AG04449 (cell line): ENCODE data around the gene SPPL3.
A peak's percentile ranks its signal among the peaks of the same experiment; 100 is the strongest.

ENCODE experiments used
- CTCF ChIA-PET: fragments of 350-600 bp; formaldehyde crosslinking; extraction: SDS; loops from one replicate; lab custom pipeline; 2021; ENCODE audit warnings: antibody characterized with exemption; lab: Yijun Ruan, JAX
- POLR2A ChIA-PET: fragments of 400-600, 350-600 bp; formaldehyde crosslinking; extraction: SDS; loops from one replicate; lab custom pipeline; 2020; ENCODE audit warnings: antibody characterized with exemption, inconsistent platforms; lab: Yijun Ruan, JAX
- DNase-seq: peaks from one replicate; pipeline ENCODE4 v3.0.0-alpha.2; 2010; ENCODE audit warnings: low read depth, low spot score
- H3K4me3 ChIP-seq: 2 replicates; pipeline ENCODE4 v1.5.1; 2011; ENCODE audit warnings: low read depth, mild to moderate bottlenecking, control low read depth, low read length
- CTCF ChIP-seq: IDR thresholded peaks from one replicate; pipeline ENCODE4 v1.5.1; 2011; ENCODE audit warnings: mild to moderate bottlenecking, moderate library complexity, low read length, control low read depth, inconsistent platforms; ENCODE audit not compliant: insufficient read depth; ENCODE audit errors: missing control alignments

SPPL3 gene

GRCh38 chr12:120720234-120720986 is 183.7 kb downstream of the SPPL3 start:
- DNase-seq = peak; percentile 21
- H3K4me3 ChIP-seq = no peak overlapping the region
- POLR2A ChIA-PET = interaction anchor here (0.6 to 1.8 kb wide), 2 partner anchors 9 to 25 kb away, joined by 4 to 10 read pairs; partner anchors contain the start of gene UNC119B
- CTCF ChIA-PET = interaction anchor here (1.3 to 2.3 kb wide), 5 partner anchors 9 to 418 kb away, joined by 3 to 23 read pairs (median 7); partner anchors contain the start of genes SIRT4 and UNC119B
- TF ChIP-seq CTCF = no peak

- ChIA-PET CTCF (interaction anchor here (1.3 to 2.3 kb wide), 4 partner anchors 9 to 418 kb away, joined by 3 to 23 read pairs (median 8); partner anchors contain the start of genes SIRT4 and UNC119B), POLR2A (interaction anchor here (0.6 to 1.8 kb wide), 2 partner anchors 9 to 236 kb away, joined by 3 to 10 read pairs; partner anchors contain the start of gene UNC119B)
- no peak for DNase-seq
- TF ChIP-seq CTCF = no peak
- no peak overlapping the region for H3K4me3 ChIP-seq
These were observed 184.5 kb downstream of the SPPL3 start for GRCh38 chr12:120719496-120720233.

GRCh38 chr12:120719072-120719471 is 185.1 kb downstream of the SPPL3 start:
- POLR2A ChIA-PET = interaction anchor here (0.6 to 1.8 kb wide), 2 partner anchors 8 to 236 kb away, joined by 3 to 10 read pairs; partner anchors contain the start of gene UNC119B
- CTCF ChIA-PET = no interaction called here
- DNase-seq = no peak
- no peak for TF ChIP-seq CTCF
- no peak overlapping the region for H3K4me3 ChIP-seq

GRCh38 chr12:120718055-120718454 is 186.1 kb downstream of the SPPL3 start:
- ChIA-PET CTCF (interaction anchor here (1.7 kb wide), 1 partner anchor 71 kb away, joined by 3 read pairs; no protein-coding TSS in a partner anchor), POLR2A (no interaction called here)
- DNase-seq = no peak
- TF ChIP-seq CTCF = no peak
- no peak overlapping the region for H3K4me3 ChIP-seq

GRCh38 chr12:120713861-120714482 is 190.2 kb downstream of the SPPL3 start:
- DNase-seq = peak; percentile 21
- peak; percentile 75 for TF ChIP-seq CTCF
- ChIA-PET POLR2A (no interaction called here), CTCF (interaction anchor here (0.8 to 2.4 kb wide), 9 partner anchors 10 to 258 kb away, joined by 3 to 18 read pairs (median 4); partner anchors contain the start of gene ACADS)
- H3K4me3 ChIP-seq = no peak overlapping the region
